GM12875 (cell line): ENCODE results near the gene CEP72.

Source experiments
- H3K4me3 ChIP-seq: one replicate; pipeline ENCODE4 v1.5.1; 2011; ENCODE audit warnings: low read depth, low read length, control low read depth
- CTCF ChIP-seq: IDR thresholded peaks from 2 replicates; pipeline ENCODE4 v1.5.1; 2011; ENCODE audit warnings: low read depth, mild to moderate bottlenecking, control low read depth, inconsistent platforms, low read length, moderate library complexity, borderline replicate concordance; ENCODE audit not compliant: insufficient read depth

CEP72 gene

DNA sequence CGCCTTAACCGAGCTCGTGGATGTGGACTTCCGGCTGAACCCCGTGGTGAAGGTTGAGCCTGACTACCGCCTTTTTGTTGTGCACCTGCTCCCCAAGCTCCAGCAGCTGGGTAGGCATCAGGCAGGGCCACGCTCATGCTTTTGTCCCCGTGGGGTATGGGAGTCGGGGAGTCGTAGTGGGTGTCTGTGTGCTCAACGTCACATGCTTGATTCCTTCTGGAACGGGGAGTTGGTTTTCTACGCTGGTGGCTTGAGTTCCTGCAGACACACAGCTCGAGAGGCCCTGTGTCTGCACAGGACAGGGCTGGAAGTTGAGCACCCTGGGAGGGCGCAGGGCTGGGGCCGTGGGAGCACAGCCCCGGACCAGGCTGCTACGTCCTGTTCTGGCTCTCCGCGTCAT, 8.0 kb downstream of the CEP72 start:
- no peak overlapping the region for H3K4me3 ChIP-seq
- no peak for TF ChIP-seq CTCF

DNA sequence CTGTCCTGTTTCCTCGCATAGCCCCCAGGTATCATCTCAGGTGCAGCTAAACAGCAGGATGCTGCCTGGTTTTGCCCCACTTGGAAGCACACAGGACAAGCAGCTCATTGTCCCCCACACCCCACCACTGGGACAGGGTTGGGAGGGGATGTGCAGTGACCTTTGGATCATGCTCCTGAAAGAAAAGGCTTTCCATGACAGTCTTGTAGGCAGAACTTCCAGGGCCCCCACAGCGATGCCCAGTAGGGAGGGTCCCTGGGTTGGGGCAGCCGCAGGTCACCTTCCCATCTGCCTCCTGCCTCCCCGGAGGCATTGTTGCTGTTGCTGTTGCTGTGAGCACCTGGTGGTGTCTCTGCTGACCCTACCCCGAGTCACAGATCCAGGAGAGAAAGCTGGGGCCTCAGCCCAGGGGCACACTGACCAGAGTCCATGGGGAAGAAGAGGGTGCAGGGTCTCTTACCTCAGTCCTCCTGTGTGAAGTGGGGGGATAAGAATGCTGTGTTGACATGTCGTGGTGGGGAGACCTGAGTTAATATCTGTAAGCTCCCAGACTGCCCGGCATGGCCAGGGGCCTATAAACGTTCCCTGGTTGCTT, 8.5 kb downstream of the CEP72 start:
- TF ChIP-seq CTCF: no peak
- H3K4me3 ChIP-seq: no peak overlapping the region

GRCh38 chr5:621341-621761, 9.2 kb downstream of the CEP72 start:
- TF ChIP-seq CTCF: no peak
- H3K4me3 ChIP-seq: no peak overlapping the region

DNA sequence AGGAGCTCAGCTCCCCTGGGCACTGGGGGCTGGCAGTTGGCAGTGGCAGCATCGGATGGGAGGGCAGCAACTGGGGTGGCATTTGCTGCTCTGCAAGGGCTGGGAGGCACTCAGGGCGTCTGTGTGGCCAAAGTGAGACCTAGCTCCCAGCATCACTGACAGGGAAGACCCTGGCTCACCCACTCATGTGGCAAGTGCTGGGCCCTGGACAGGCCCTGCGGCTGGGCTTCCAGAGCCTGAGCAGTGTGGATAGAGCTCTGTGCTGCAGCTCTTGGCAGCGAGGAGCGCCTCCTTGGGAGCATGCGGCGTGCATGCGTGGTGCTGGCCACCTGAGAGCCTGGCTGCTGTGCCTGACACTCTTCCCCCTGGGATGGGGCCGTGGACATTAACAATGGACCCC, 10.2 kb downstream of the CEP72 start:
- H3K4me3 ChIP-seq: no peak overlapping the region
- TF ChIP-seq CTCF: no peak

GRCh38 chr5:622946-623522, 10.9 kb downstream of the CEP72 start:
- TF ChIP-seq CTCF: no peak
- H3K4me3 ChIP-seq: no peak overlapping the region

- no peak for TF ChIP-seq CTCF
- no peak overlapping the region for H3K4me3 ChIP-seq
These were observed 11.4 kb downstream of the CEP72 start for GRCh38 chr5:623531-623930.

DNA sequence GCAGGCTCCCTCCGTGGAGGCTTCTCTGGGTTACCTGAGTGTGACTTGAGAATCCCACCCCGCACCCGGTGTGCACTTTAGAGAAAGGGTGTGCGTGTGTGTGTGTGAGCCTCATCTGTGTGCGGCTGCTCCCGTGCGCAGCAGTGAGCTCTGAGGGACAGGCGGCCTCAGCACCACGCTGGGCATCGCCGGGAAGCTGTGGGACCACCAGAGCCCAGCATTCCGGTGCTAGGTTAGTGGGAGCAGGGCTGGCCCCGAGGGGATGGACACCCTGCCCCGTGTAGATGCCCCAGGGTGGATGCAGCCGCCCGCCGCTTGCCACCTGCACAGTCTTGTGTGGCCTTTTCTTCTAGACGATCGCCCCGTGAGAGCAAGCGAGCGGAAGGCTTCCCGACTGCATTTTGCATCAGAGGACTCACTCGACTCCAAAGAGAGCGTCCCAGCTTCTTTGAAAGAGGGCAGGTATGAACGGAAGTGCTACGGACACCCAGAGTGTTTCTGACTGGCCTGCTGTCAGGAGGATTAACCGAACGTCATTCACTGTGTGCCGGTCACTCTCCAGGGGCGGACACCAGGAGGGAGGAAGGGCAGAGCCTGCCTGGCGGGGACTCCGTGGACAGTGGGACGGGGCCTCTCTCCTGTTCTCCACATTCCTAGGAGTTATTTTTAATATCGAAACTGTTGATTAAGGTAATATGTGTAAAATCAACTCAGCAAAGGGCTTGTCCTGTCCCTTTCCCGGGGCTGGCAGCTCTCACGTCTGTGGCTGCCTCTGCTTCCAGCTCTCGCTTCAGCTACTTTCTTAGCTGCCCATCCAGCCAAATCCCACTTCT, 12.2 kb downstream of the CEP72 start:
- TF ChIP-seq CTCF: no peak
- no peak overlapping the region for H3K4me3 ChIP-seq
